Astrocyte (in vitro differentiated cells and primary cell): ENCODE data around the gene CTNND2. TPM values are rescaled to one million over a fixed set of nuclear protein-coding genes. Genes with fewer than 3 reads are reported as not detected.

ENCODE experiments used
- DNase-seq: peaks from one replicate; pipeline ENCODE4 v3.0.0-alpha.2; 2010; ENCODE audit warnings: low read depth
- FAIRE-seq: peaks from 2 replicates; lab custom pipeline; 2011; peaks lifted over from hg19 to GRCh38; lab: Jason Lieb, UNC
- H2AFZ ChIP-seq: 2 replicates; pipeline ENCODE4 v1.6.0; 2012; ENCODE audit warnings: low read depth, low read length, inconsistent platforms
- H3K27ac ChIP-seq: 2 replicates; pipeline ENCODE4 v1.5.1; 2011; ENCODE audit warnings: low read depth, low read length, inconsistent platforms
- H3K27me3 ChIP-seq: 2 replicates; pipeline ENCODE4 v1.6.0; 2011; ENCODE audit warnings: low read length, inconsistent platforms; ENCODE audit not compliant: insufficient read depth
- H3K36me3 ChIP-seq: 2 replicates; pipeline ENCODE4 v1.5.1; 2011; ENCODE audit warnings: low read length, inconsistent platforms; ENCODE audit not compliant: insufficient read depth
- H3K4me1 ChIP-seq: 2 replicates; pipeline ENCODE4 v1.5.1; 2011; ENCODE audit warnings: low read length, inconsistent platforms; ENCODE audit not compliant: insufficient read depth
- H3K4me2 ChIP-seq: 2 replicates; pipeline ENCODE4 v1.6.0; 2012; ENCODE audit warnings: low read length, inconsistent platforms
- H3K4me3 ChIP-seq: 2 replicates; pipeline ENCODE4 v1.5.1; 2011; ENCODE audit warnings: low read depth, mild to moderate bottlenecking, low read length, inconsistent platforms; ENCODE audit not compliant: insufficient read depth
- H3K79me2 ChIP-seq: 2 replicates; pipeline ENCODE4 v1.6.0; 2012; ENCODE audit warnings: mild to moderate bottlenecking, low read length, inconsistent platforms; ENCODE audit not compliant: insufficient read depth
- H3K9ac ChIP-seq: 2 replicates; pipeline ENCODE4 v1.6.0; 2012; ENCODE audit warnings: mild to moderate bottlenecking, low read length, inconsistent platforms
- H3K9me3 ChIP-seq: 2 replicates; pipeline ENCODE4 v1.5.1; 2012; ENCODE audit warnings: low read depth, mild to moderate bottlenecking, low read length, inconsistent platforms; ENCODE audit not compliant: insufficient read depth
- H4K20me1 ChIP-seq: 2 replicates; pipeline ENCODE4 v1.6.0; 2012; ENCODE audit warnings: low read length, inconsistent platforms; ENCODE audit not compliant: insufficient read depth
- H3K27ac Mint-ChIP-seq: one replicate; pipeline ENCODE4 v1.8.0; 2021; ENCODE audit warnings: mild to moderate bottlenecking, mixed read lengths; ENCODE audit not compliant: unreplicated experiment
- H3K27me3 Mint-ChIP-seq: one replicate; pipeline ENCODE4 v1.8.0; 2021; ENCODE audit warnings: low read depth, mixed read lengths; ENCODE audit not compliant: unreplicated experiment
- H3K36me3 Mint-ChIP-seq: one replicate; pipeline ENCODE4 v1.8.0; 2021; ENCODE audit warnings: low read depth, mixed read lengths; ENCODE audit not compliant: unreplicated experiment
- H3K4me1 Mint-ChIP-seq: one replicate; pipeline ENCODE4 v1.8.0; 2021; ENCODE audit warnings: low read depth, mixed read lengths; ENCODE audit not compliant: unreplicated experiment
- H3K4me3 Mint-ChIP-seq: one replicate; pipeline ENCODE4 v1.8.0; 2021; ENCODE audit warnings: mild to moderate bottlenecking, moderate library complexity, mixed read lengths; ENCODE audit not compliant: unreplicated experiment
- H3K9me3 Mint-ChIP-seq: one replicate; pipeline ENCODE4 v1.8.0; 2021; ENCODE audit warnings: mild to moderate bottlenecking, mixed read lengths; ENCODE audit not compliant: unreplicated experiment
- CTCF ChIP-seq: IDR thresholded peaks from 2 replicates; pipeline ENCODE4 v1.5.1; 2011; ENCODE audit warnings: low read depth, mild to moderate bottlenecking, inconsistent platforms, low read length, moderate library complexity; ENCODE audit not compliant: insufficient read depth
- EZH2 ChIP-seq: IDR thresholded peaks from 2 replicates; pipeline ENCODE4 v1.6.1; 2012; ENCODE audit warnings: mild to moderate bottlenecking, low read length, inconsistent platforms; ENCODE audit not compliant: insufficient read depth
- total RNA-seq: library from RNA; stranded (reverse); gene quantifications from 2 replicates; pipeline ENCODE4 v1.2.1, GENCODE V29; 2021

Gene CTNND2
- total RNA-seq, 1 donor from 2014 or later, result 4.5 TPM

GRCh38 chr5:11594021-11594420 lies 310.2 kb downstream of the CTNND2 start:
- no peak for FAIRE-seq

GRCh38 chr5:11590475-11590874 lies 313.8 kb downstream of the CTNND2 start:
- H4K20me1 ChIP-seq, result no peaks in the 10 kb centered on the region

More at GRCh38 chr5:11594021-11594420, 310.2 kb downstream of the CTNND2 start:
- Histone ChIP-seq H3K9me3 (no peaks in the 10 kb centered on the region), H3K4me2 (no peak overlapping the region), H2AFZ (no peak overlapping the region), H3K27me3 (no peaks in the 10 kb centered on the region), H3K9ac (no peak overlapping the region), H3K36me3 (no peaks in the 10 kb centered on the region), H3K4me1 (peaks cover 11% of the 10 kb centered on the region), H4K20me1 (no peaks in the 10 kb centered on the region), H3K4me3 (no peak overlapping the region), H3K27ac (no peak overlapping the region), H3K79me2 (no peaks in the 10 kb centered on the region)
- no peaks in the 10 kb centered on the region for H3K27me3 Mint-ChIP-seq
- H3K4me3 Mint-ChIP-seq, result no peak overlapping the region
- no peak overlapping the region for H3K27ac Mint-ChIP-seq
- peaks cover 4% of the 10 kb centered on the region for H3K4me1 Mint-ChIP-seq
- no peaks in the 10 kb centered on the region for H3K36me3 Mint-ChIP-seq
- no peaks in the 10 kb centered on the region for H3K9me3 Mint-ChIP-seq
- no peak for TF ChIP-seq EZH2
- no peak for TF ChIP-seq CTCF
- DNase-seq, result no peak

More at GRCh38 chr5:11590475-11590874, 313.8 kb downstream of the CTNND2 start:
- H3K27ac Mint-ChIP-seq, result no peak overlapping the region
- no peak overlapping the region for H3K4me2 ChIP-seq
- no peak overlapping the region for H3K9ac ChIP-seq
- no peak overlapping the region for H3K27ac ChIP-seq
- no peaks in the 10 kb centered on the region for H3K36me3 ChIP-seq
- no peak for DNase-seq
- H3K9me3 ChIP-seq, result no peaks in the 10 kb centered on the region
- H3K4me1 Mint-ChIP-seq, result peaks cover 4% of the 10 kb centered on the region
- H3K79me2 ChIP-seq, result no peaks in the 10 kb centered on the region
- no peaks in the 10 kb centered on the region for H3K27me3 ChIP-seq
- H2AFZ ChIP-seq, result no peak overlapping the region
- FAIRE-seq, result no peak
- no peaks in the 10 kb centered on the region for H3K36me3 Mint-ChIP-seq
- H3K4me3 Mint-ChIP-seq, result no peak overlapping the region
- no peaks in the 10 kb centered on the region for H3K27me3 Mint-ChIP-seq
- H3K9me3 Mint-ChIP-seq, result no peaks in the 10 kb centered on the region
- no peak overlapping the region for H3K4me3 ChIP-seq
- H3K4me1 ChIP-seq, result no peaks in the 10 kb centered on the region
- no peak for TF ChIP-seq CTCF
- no peak for TF ChIP-seq EZH2
